Gastrocnemius medialis (tissue), 4 donors: ENCODE measurements around the gene GNL1. TPM values are rescaled to one million over a fixed set of nuclear protein-coding genes. Genes with fewer than 3 reads are reported as not detected.

Source experiments
- ATAC-seq, 2 donors: fragments of 150-250 bp; one replicate each; pipeline ENCODE4 v1.9.1; 2016
- DNase-seq, 2 donors: peaks; one replicate each; pipeline ENCODE4 v3.0.0-alpha.2; 2019
- H3K27ac ChIP-seq, 4 donors: fragments of 200-600 bp; sonication (generic); 1 replicate in 1 of 4; 2 replicates in 3 of 4; pipeline ENCODE4 v1.5.1; 2016 to 2018; ENCODE audit warnings: mild to moderate bottlenecking in 2 of 4, moderate library complexity in 1 of 4
- H3K27me3 ChIP-seq, 3 donors: fragments of 200-600 bp; sonication (generic) in 2 of 3; 1 replicate in 1 of 3; 2 replicates in 2 of 3; pipeline versions ENCODE4 v1.5.1 to v1.6.0; 2016 to 2019; ENCODE audit warnings: mild to moderate bottlenecking in 1 of 3, moderate library complexity in 1 of 3
- H3K36me3 ChIP-seq, 2 donors: fragments of 200-600 bp; sonication (generic) in 1 of 2; one replicate each; pipeline ENCODE4 v1.5.1; 2017 to 2018
- H3K4me1 ChIP-seq, 2 donors: fragments of 200-600 bp; sonication (generic) in 1 of 2; one replicate each; pipeline ENCODE4 v1.5.1; 2016 to 2017; ENCODE audit warnings: mild to moderate bottlenecking in 2 of 2
- H3K4me3 ChIP-seq, 4 donors: fragments of 200-600 bp; sonication (generic) in 3 of 4; 1 replicate in 1 of 4; 2 replicates in 3 of 4; pipeline ENCODE4 v1.5.1; 2016 to 2019; ENCODE audit warnings: mild to moderate bottlenecking in 2 of 4
- H3K9me3 ChIP-seq, 3 donors: fragments of 200-600 bp; sonication (generic) in 2 of 3; 1 replicate in 1 of 3; 2 replicates in 2 of 3; pipeline ENCODE4 v1.5.1; 2016 to 2019
- CTCF ChIP-seq, 5 experiments: fragments of 450-650 bp in 3 of 5; fragments of 200-600 bp in 2 of 5; sonication (generic) in 2 of 5; IDR thresholded peaks in 4 of 5; conservative IDR thresholded peaks in 1 of 5; 1 replicate in 4 of 5; 2 replicates in 1 of 5; pipeline ENCODE4 v1.5.1; 2016 to 2019; ENCODE audit warnings: antibody characterized with exemption in 5 of 5, mild to moderate bottlenecking in 3 of 5, moderate library complexity in 3 of 5
- POLR2A ChIP-seq, 2 donors: fragments of 450-650 bp; IDR thresholded peaks; one replicate each; pipeline ENCODE4 v1.6.1; 2017; ENCODE audit warnings: antibody characterized with exemption in 2 of 2, mild to moderate bottlenecking in 2 of 2, moderate library complexity in 2 of 2
- in situ Hi-C, 4 donors: fragments of 200-750 bp; cut with MboI; loops; one replicate each; pipeline versions ENCODE4 v1.15.0 to v1.8.0; 2017; ENCODE audit warnings: low sequenced_read_pairs in 4 of 4
- intact Hi-C: fragments of 100-400 bp; cut with DNase I; formaldehyde crosslinking; loops from one replicate; pipeline ENCODE4 v1.15.1; 2023; ENCODE audit warnings: low total_unique reads
- total RNA-seq, 4 donors: library from RNA; depleted of rRNA; stranded (reverse); fragments of >200 nt; gene quantifications; one replicate each; pipeline versions ENCODE4 v1.1.0 to v1.2.3, GENCODE V29; 2016

The GNL1 gene
- total RNA-seq, 4 donors from 2014 or later, result 13.2 to 16.0 (median 14.9) TPM

- H3K9me3 ChIP-seq, result no peaks in the 10 kb centered on the region
- peaks cover 0 to 70% of the 10 kb centered on the region in 2 donors for H3K36me3 ChIP-seq
- DNase-seq, result no peak
- no peak overlapping the region for H3K27ac ChIP-seq
- ATAC-seq, result no peak
- H3K27me3 ChIP-seq, result no peaks in the 10 kb centered on the region
- in situ Hi-C loops, result no loop called here
- H3K4me1 ChIP-seq, result peaks cover 0 to 4% of the 10 kb centered on the region in 2 donors
- TF ChIP-seq POLR2A (IDR thresholded peaks at IDR 0.05), result no peak
- no peak for TF ChIP-seq CTCF (IDR thresholded peaks at IDR 0.05 in 4 of 5, conservative IDR thresholded peaks at IDR 0.05 in 1 of 5)
- intact Hi-C loops, result no loop called here
- H3K4me3 ChIP-seq, result no peak overlapping the region
These were observed 36.0 kb upstream of the GNL1 start for GRCh38 chr6:30592287-30592686.

GRCh38 chr6:30591008-30591407 lies 34.7 kb upstream of the GNL1 start:
- H3K27ac ChIP-seq, result peak overlapping the region; percentile 61 to 77 (median 71)
- peak; percentile 13 to 43 for ATAC-seq
- no peaks in the 10 kb centered on the region for H3K27me3 ChIP-seq
- H3K9me3 ChIP-seq, result no peaks in the 10 kb centered on the region
- peaks cover 0 to 4% of the 10 kb centered on the region in 2 donors for H3K4me1 ChIP-seq
- H3K36me3 ChIP-seq, result peaks cover 4 to 83% of the 10 kb centered on the region in 2 donors
- no peak overlapping the region for H3K4me3 ChIP-seq
- intact Hi-C loops, result no loop called here
- in situ Hi-C loops, result no loop called here
- no peak for DNase-seq
- TF ChIP-seq POLR2A (IDR thresholded peaks at IDR 0.05), result no peak
- TF ChIP-seq CTCF (IDR thresholded peaks at IDR 0.05 in 4 of 5, conservative IDR thresholded peaks at IDR 0.05 in 1 of 5), result no peak

- Histone ChIP-seq H3K36me3 (peaks cover 4 to 88% of the 10 kb centered on the region in 2 donors), H3K27me3 (no peaks in the 10 kb centered on the region), H3K4me3 (no peak overlapping the region), H3K9me3 (no peaks in the 10 kb centered on the region), H3K4me1 (peaks cover 0 to 4% of the 10 kb centered on the region in 2 donors), H3K27ac (peak overlapping the region; percentile 61 to 77 (median 71))
- in situ Hi-C loops, result no loop called here
- DNase-seq, result no peak
- ATAC-seq, result peak; percentile 4 to 23
- TF ChIP-seq CTCF (IDR thresholded peaks at IDR 0.05 in 4 of 5, conservative IDR thresholded peaks at IDR 0.05 in 1 of 5), result no peak
- no peak for TF ChIP-seq POLR2A (IDR thresholded peaks at IDR 0.05)
- intact Hi-C loops, result no loop called here
These were observed 34.2 kb upstream of the GNL1 start for GRCh38 chr6:30590509-30590908.

- DNase-seq, result no peak
- in situ Hi-C loops, result no loop called here
- H3K9me3 ChIP-seq, result no peaks in the 10 kb centered on the region
- TF ChIP-seq CTCF (IDR thresholded peaks at IDR 0.05 in 4 of 5, conservative IDR thresholded peaks at IDR 0.05 in 1 of 5), result no peak
- TF ChIP-seq POLR2A (IDR thresholded peaks at IDR 0.05), result no peak
- intact Hi-C loops, result no loop called here
- peaks cover 4 to 94% of the 10 kb centered on the region in 2 donors for H3K36me3 ChIP-seq
- peak overlapping the region; percentile 61 to 77 (median 71) for H3K27ac ChIP-seq
- H3K27me3 ChIP-seq, result no peaks in the 10 kb centered on the region
- H3K4me1 ChIP-seq, result peaks cover 0 to 4% of the 10 kb centered on the region in 2 donors
- ATAC-seq, result no peak
- H3K4me3 ChIP-seq, result no peak overlapping the region
These were observed 33.6 kb upstream of the GNL1 start for GRCh38 chr6:30589754-30590358.

- Histone ChIP-seq H3K27ac (no peak overlapping the region), H3K9me3 (no peaks in the 10 kb centered on the region), H3K27me3 (no peaks in the 10 kb centered on the region), H3K4me1 (no peaks in the 10 kb centered on the region), H3K36me3 (peaks cover 6 to 97% of the 10 kb centered on the region in 2 donors), H3K4me3 (no peak overlapping the region)
- no peak for TF ChIP-seq POLR2A (IDR thresholded peaks at IDR 0.05)
- TF ChIP-seq CTCF (IDR thresholded peaks at IDR 0.05 in 4 of 5, conservative IDR thresholded peaks at IDR 0.05 in 1 of 5), result no peak
- in situ Hi-C loops (no loop called here), intact Hi-C loops (no loop called here)
- no peak for DNase-seq
- ATAC-seq, result no peak
These were observed 27.6 kb upstream of the GNL1 start for GRCh38 chr6:30583921-30584320.
